Measurements from ENCODE around the gene B4GALT5.
"Not testable (repeated sequence)": the region's sequence is repeated elsewhere in the genome, so short reads cannot be mapped to it uniquely, and the experiment has no call there.

The B4GALT5 gene

DNA sequence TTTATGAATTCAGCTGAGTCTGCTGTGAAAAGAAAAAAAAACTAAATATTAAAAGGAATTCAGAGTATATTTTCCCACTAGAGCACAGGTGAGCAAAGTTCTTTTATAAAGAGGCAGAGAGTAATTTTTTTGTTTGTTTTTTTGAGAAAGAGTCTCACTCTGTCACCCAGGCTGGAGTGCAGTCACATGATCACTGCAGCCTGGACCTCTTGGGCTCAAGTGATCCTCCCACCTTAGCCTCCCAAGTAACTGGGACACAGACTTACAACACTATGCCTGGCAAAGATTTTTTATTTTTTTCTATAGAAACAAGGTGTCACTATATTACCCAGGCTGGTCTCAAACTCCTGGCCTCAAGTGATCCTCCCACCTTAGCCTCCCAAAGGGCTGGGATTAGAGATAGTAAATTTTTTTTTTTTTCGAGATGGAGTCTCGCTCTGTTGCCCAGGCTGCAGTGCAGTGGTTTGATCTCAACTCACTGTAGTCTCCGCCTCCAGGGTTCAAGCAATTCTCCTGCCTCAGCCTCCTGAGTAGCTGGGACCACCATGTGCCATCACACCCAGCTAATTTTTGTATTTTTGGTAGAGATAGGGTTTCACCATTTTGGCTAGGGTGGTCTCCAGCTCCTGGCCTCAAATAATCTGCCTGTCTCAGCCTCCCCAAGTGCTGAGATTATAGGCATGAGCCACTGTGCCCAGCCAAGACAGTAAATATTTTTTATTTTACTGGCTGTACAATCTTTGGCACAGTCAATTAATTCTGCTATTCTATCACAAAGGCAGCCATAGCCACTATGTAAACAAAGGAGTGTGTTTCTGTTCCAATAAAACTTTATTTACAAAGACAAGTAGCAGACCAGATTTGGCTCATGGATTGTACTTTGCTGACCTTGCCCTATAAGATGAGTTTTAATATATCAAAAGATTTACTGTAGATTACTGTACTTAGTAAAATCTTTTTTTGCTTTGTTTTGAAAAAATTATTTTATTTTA is 14.5 kb upstream of the B4GALT5 start:
- no peak overlapping the region for H3K9ac ChIP-seq (ENCODE audit: low read depth, low read length, poor library complexity, severe bottlenecking)
- H3K9me3 ChIP-seq (ENCODE audit: insufficient read depth, low read depth, low read length): no peaks in the 10 kb centered on the region
- no peak overlapping the region for H3K4me2 ChIP-seq (ENCODE audit: low read depth, low read length, poor library complexity, severe bottlenecking)
- H3F3A ChIP-seq (ENCODE audit: low read depth): no peaks in the 10 kb centered on the region
- no peaks in the 10 kb centered on the region for H3K36me3 ChIP-seq (ENCODE audit: insufficient read depth, low read length)
- no peaks in the 10 kb centered on the region for H3K9me2 ChIP-seq (replicated peaks; ENCODE audit: low read depth, low read length)
- no peaks in the 10 kb centered on the region for H3K79me2 ChIP-seq (ENCODE audit: insufficient read depth, low read length)
- H2AFZ ChIP-seq (ENCODE audit: low read length): no peak overlapping the region
- no peaks in the 10 kb centered on the region for H3K27me3 ChIP-seq (ENCODE audit: insufficient read depth, low read length, poor library complexity, severe bottlenecking)
- H4K20me1 ChIP-seq (ENCODE audit: insufficient read depth, low read length, poor library complexity, severe bottlenecking): no peaks in the 10 kb centered on the region
- TF ChIP-seq EZH2phosphoT487 (IDR thresholded peaks at IDR 0.05; ENCODE audit: borderline replicate concordance): no peak
- TF ChIP-seq, protein P1, sequence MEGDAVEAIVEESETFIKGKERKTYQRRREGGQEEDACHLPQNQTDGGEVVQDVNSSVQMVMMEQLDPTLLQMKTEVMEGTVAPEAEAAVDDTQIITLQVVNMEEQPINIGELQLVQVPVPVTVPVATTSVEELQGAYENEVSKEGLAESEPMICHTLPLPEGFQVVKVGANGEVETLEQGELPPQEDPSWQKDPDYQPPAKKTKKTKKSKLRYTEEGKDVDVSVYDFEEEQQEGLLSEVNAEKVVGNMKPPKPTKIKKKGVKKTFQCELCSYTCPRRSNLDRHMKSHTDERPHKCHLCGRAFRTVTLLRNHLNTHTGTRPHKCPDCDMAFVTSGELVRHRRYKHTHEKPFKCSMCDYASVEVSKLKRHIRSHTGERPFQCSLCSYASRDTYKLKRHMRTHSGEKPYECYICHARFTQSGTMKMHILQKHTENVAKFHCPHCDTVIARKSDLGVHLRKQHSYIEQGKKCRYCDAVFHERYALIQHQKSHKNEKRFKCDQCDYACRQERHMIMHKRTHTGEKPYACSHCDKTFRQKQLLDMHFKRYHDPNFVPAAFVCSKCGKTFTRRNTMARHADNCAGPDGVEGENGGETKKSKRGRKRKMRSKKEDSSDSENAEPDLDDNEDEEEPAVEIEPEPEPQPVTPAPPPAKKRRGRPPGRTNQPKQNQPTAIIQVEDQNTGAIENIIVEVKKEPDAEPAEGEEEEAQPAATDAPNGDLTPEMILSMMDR (conservative IDR thresholded peaks at IDR 0.05; ENCODE audit: low read length): no peak
- no peak overlapping the region for H3K4me3 ChIP-seq (ENCODE audit: low read length, poor library complexity, severe bottlenecking)
- peaks cover 18% of the 10 kb centered on the region for H3K4me1 ChIP-seq (ENCODE audit: insufficient read depth, low read length, poor library complexity, severe bottlenecking)

DNA sequence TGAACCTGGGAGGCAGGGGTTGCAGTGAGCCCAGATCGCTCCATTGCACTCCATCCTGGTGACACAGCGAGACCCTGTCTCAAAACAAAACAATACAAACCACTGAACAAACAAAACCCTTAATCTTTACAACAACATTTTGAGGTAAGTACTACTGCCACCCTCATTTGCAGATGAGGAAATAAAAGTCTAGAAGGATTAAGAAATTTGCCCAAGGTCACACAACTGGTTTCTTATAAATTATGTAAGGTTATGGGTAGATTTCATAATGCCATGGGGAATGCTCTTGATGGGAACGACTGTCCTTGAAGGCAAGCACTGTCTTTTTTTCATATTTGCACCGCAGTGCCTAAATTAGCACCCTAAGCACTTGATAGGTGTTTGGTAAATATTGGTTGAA is 13.8 kb upstream of the B4GALT5 start:
- Histone ChIP-seq H3F3A (ENCODE audit: low read depth) (no peaks in the 10 kb centered on the region), H3K9ac (ENCODE audit: low read depth, low read length, poor library complexity, severe bottlenecking) (no peak overlapping the region)

DNA sequence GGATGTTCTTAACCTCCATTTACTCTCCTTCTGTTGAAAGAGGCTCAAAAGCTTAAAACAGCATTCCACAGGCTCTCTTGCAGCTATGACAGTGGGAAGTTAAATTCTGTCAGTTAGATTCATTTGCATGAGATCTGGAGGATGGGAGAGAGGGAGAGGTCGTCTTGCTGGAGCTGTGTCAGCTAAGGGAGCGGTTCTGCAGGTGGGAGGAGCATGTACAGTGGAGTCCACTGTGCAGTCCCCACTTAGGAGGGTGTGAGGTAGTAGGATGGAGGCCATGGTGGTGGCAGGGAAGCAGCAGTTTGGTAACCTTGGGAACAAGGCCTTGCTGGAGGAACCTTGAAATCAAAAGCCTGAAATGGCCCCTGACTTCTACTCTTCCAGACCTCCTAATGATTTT is 12.0 kb upstream of the B4GALT5 start:
- H4K20me1 ChIP-seq (ENCODE audit: insufficient read depth, low read length, poor library complexity, severe bottlenecking): no peaks in the 10 kb centered on the region
- no peak overlapping the region for H2AFZ ChIP-seq (ENCODE audit: low read length)
- H3K79me2 ChIP-seq (ENCODE audit: insufficient read depth, low read length): no peaks in the 10 kb centered on the region
- H3F3A ChIP-seq (ENCODE audit: low read depth): no peaks in the 10 kb centered on the region
- no peak overlapping the region for H3K4me3 ChIP-seq (ENCODE audit: low read length, poor library complexity, severe bottlenecking)
- no peaks in the 10 kb centered on the region for H3K27me3 ChIP-seq (ENCODE audit: insufficient read depth, low read length, poor library complexity, severe bottlenecking)
- no peak overlapping the region for H3K9ac ChIP-seq (ENCODE audit: low read depth, low read length, poor library complexity, severe bottlenecking)
- H3K4me2 ChIP-seq (ENCODE audit: low read depth, low read length, poor library complexity, severe bottlenecking): no peak overlapping the region
- no peaks in the 10 kb centered on the region for H3K9me2 ChIP-seq (replicated peaks; ENCODE audit: low read depth, low read length)
- no peak for TF ChIP-seq EZH2phosphoT487 (IDR thresholded peaks at IDR 0.05; ENCODE audit: borderline replicate concordance)
- TF ChIP-seq, protein P1 (conservative IDR thresholded peaks at IDR 0.05; ENCODE audit: low read length): no peak
- no peaks in the 10 kb centered on the region for H3K36me3 ChIP-seq (ENCODE audit: insufficient read depth, low read length)
- peaks cover 18% of the 10 kb centered on the region for H3K4me1 ChIP-seq (ENCODE audit: insufficient read depth, low read length, poor library complexity, severe bottlenecking)
- H3K9me3 ChIP-seq (ENCODE audit: insufficient read depth, low read depth, low read length): no peaks in the 10 kb centered on the region

More for the DNA sequence above, 13.8 kb upstream of the B4GALT5 start:
- H3K4me1 ChIP-seq (ENCODE audit: insufficient read depth, low read length, poor library complexity, severe bottlenecking): peaks cover 18% of the 10 kb centered on the region
- H3K4me3 ChIP-seq (ENCODE audit: low read length, poor library complexity, severe bottlenecking): no peak overlapping the region
- no peak overlapping the region for H2AFZ ChIP-seq (ENCODE audit: low read length)
- H3K9me3 ChIP-seq (ENCODE audit: insufficient read depth, low read depth, low read length): no peaks in the 10 kb centered on the region
- no peaks in the 10 kb centered on the region for H3K36me3 ChIP-seq (ENCODE audit: insufficient read depth, low read length)
- no peak overlapping the region for H3K4me2 ChIP-seq (ENCODE audit: low read depth, low read length, poor library complexity, severe bottlenecking)
- no peaks in the 10 kb centered on the region for H3K9me2 ChIP-seq (replicated peaks; ENCODE audit: low read depth, low read length)
- H3K27me3 ChIP-seq (ENCODE audit: insufficient read depth, low read length, poor library complexity, severe bottlenecking): no peaks in the 10 kb centered on the region
- TF ChIP-seq, protein P1 (conservative IDR thresholded peaks at IDR 0.05; ENCODE audit: low read length): no peak
- H4K20me1 ChIP-seq (ENCODE audit: insufficient read depth, low read length, poor library complexity, severe bottlenecking): no peaks in the 10 kb centered on the region
- H3K79me2 ChIP-seq (ENCODE audit: insufficient read depth, low read length): no peaks in the 10 kb centered on the region

DNA sequence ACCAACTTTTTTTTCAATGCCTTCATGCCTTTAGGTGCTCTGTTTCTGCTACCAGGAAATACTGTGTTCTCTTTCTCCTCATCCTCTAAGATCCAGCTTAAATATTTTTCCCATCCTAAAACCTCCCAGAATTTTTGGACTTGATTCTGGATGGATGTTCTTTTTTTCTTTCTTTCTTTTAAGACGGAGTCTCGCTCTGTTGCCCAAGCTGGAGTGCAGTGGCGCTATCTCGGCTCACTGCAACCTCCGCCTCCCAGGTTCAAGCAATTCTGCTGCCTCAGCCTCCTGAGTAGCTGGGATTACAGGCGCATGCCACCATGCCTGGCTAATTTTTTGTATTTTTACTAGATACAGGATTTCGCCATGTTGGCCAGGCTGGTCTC is 11.5 kb upstream of the B4GALT5 start:
- peaks cover 18% of the 10 kb centered on the region for H3K4me1 ChIP-seq (ENCODE audit: insufficient read depth, low read length, poor library complexity, severe bottlenecking)
- not testable (repeated sequence) for H3K36me3 ChIP-seq (ENCODE audit: insufficient read depth, low read length); H3K9ac ChIP-seq (ENCODE audit: low read depth, low read length, poor library complexity, severe bottlenecking); H3K79me2 ChIP-seq (ENCODE audit: insufficient read depth, low read length); H3K9me3 ChIP-seq (ENCODE audit: insufficient read depth, low read depth, low read length); H4K20me1 ChIP-seq (ENCODE audit: insufficient read depth, low read length, poor library complexity, severe bottlenecking); H3K27me3 ChIP-seq (ENCODE audit: insufficient read depth, low read length, poor library complexity, severe bottlenecking); H3K9me2 ChIP-seq (replicated peaks; ENCODE audit: low read depth, low read length); H3F3A ChIP-seq (ENCODE audit: low read depth)
- peak overlapping the region; percentile 81 for H2AFZ ChIP-seq (ENCODE audit: low read length)
- peak overlapping the region; percentile 62 for H3K4me3 ChIP-seq (ENCODE audit: low read length, poor library complexity, severe bottlenecking)
- peak overlapping the region; percentile 71 for H3K4me2 ChIP-seq (ENCODE audit: low read depth, low read length, poor library complexity, severe bottlenecking)

Data from Loucy (cell line).